Gastroesophageal sphincter (tissue), 3 donors: ENCODE measurements around the gene STK24.

ENCODE experiments used
- EP300 ChIP-seq: sonication (generic); formaldehyde crosslinking; IDR thresholded peaks from one replicate; pipeline ENCODE4 v1.6.1; 2017; ENCODE audit warnings: antibody characterized with exemption, mild to moderate bottlenecking
- TF ChIP-seq, protein P1 (sequence below), 4 experiments: fragments of 200-600 bp in 2 of 4; fragments of 450-650 bp in 2 of 4; sonication (generic) in 1 of 4; IDR thresholded peaks; one replicate each; pipeline ENCODE4 v1.5.1; 2017 to 2019; ENCODE audit warnings: antibody characterized with exemption in 4 of 4, mild to moderate bottlenecking in 2 of 4, moderate library complexity in 2 of 4

GRCh38 chr13:98447881-98448641 lies 128.8 kb downstream of the STK24 start:
- TF ChIP-seq EP300 = no peak
- TF ChIP-seq, protein P1, sequence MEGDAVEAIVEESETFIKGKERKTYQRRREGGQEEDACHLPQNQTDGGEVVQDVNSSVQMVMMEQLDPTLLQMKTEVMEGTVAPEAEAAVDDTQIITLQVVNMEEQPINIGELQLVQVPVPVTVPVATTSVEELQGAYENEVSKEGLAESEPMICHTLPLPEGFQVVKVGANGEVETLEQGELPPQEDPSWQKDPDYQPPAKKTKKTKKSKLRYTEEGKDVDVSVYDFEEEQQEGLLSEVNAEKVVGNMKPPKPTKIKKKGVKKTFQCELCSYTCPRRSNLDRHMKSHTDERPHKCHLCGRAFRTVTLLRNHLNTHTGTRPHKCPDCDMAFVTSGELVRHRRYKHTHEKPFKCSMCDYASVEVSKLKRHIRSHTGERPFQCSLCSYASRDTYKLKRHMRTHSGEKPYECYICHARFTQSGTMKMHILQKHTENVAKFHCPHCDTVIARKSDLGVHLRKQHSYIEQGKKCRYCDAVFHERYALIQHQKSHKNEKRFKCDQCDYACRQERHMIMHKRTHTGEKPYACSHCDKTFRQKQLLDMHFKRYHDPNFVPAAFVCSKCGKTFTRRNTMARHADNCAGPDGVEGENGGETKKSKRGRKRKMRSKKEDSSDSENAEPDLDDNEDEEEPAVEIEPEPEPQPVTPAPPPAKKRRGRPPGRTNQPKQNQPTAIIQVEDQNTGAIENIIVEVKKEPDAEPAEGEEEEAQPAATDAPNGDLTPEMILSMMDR (IDR thresholded peaks at IDR 0.05) = peak in 3 of 4 experiments; percentile 36 to 71 (median 59)
